Inflammatory macrophage treated with lipopolysaccharide for 4 hours (primary cell): ENCODE measurements around the gene CALM1.

ENCODE experiments used
- DNase-seq: peaks from one replicate; pipeline ENCODE4 v3.0.0-alpha.2; 2020

The CALM1 gene

GRCh38 chr14:90396341-90397339 lies at the start of gene CALM1:
TSS of gene CALM1 (plus strand) at chr14:90397029. CDS start at chr14:90397231, 202 bp downstream.
- DNase-seq = peak; percentile 87

- DNase-seq = no peak
Observed at GRCh38 chr14:90348270-90348669, 48.6 kb upstream of the CALM1 start.

- DNase-seq = peak; percentile 42
Observed at GRCh38 chr14:90349739-90350138, 47.1 kb upstream of the CALM1 start.

DNA sequence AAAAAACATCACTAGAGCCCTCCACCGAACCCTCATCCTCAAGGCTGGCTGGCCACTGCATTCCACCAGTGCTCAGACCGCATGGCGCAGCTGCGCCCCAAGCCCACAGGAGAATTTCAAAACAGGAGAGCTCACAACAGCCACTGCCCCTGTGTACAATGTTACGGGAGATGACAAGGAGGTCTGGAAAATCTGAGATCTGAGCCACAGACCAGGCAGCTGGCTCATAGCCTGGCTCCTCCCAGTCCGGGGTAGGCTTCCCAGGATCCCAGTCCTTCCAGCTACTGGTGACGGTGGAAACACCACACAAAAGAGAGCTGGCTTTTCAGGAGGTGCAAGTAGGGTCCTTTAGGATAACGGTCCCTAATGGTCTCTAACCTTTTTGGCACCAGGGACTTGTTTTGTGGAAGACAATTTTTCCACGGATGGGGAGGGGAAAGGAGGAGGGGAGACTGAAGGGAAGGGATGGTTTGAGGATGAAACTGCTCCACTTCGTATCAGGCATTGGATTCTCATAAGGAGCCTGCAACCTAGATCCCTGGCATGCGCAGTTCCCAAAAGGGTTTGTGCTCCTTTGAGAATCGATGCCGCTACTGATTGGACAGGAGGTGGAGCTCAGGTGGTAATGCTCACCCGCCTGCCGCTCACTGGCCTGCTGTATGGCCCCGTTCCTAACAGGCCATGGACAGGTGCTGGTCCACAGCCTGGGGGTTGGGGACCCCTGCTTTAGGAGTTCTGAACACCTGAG lies 42.1 kb upstream of the CALM1 start:
- no peak for DNase-seq

DNA sequence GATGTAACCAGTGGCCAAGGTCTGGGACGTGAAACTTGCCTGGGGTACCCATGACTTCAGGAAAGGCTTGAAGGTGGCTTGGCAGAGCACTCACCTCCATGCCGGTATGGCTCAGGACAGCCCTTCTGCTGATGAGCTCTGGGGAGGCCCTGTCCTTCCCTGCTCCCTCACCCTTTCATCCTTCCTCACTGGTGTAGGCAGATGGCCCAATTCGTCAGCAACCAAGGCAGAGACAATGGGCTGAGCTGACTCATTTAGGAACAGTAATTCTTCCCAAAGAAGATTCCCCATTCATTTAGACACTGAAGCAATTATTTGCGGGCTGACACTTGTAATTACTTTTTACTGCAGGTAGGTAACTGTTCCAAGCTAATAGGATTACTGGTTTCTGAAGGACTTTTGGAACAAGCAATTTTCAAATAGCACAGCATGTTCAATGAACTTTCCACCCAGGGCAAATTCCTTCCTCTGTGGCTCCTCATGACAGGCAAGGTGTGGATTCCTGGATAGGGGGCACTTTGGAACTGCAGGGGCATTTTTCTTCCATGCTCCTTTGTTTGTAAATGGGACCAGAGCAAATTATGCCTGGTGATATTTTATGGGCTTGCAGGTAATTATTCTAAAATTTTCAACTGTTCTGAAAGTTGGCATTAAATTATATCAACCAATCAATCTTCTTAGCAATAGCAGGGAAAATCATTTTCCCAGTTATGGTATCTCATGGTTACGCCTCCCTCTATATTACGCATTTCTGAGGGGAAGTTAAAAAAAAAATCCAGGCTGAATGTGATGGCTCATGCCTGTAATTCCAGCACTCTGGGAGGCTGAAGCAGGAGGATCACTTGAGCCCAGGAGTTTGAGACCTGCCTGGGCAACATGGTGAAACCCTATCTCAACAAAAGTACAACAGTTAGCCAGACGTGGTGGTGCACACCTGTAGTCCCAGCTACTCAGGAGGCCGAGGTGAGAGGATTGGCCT lies 41.0 kb upstream of the CALM1 start:
- no peak for DNase-seq

DNA sequence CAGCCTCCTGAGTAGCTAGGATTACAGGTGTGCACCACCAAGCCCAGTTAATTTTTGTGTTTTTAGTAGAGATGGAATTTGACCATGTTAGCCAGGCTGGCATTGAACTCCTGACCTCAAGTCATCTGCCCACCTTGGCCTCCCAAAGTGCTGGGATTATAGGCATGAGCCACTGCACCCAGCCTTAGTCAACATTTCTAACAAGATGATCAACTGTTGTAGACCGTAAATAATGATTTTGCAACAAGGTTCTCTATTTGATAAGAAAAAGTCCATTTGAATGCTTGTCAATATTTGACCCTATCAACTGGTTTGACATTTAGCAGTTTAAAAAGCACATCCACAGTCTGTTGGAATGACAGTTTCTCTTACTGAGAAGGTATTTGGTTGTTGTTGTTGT lies 39.9 kb upstream of the CALM1 start:
- DNase-seq = no peak

DNA sequence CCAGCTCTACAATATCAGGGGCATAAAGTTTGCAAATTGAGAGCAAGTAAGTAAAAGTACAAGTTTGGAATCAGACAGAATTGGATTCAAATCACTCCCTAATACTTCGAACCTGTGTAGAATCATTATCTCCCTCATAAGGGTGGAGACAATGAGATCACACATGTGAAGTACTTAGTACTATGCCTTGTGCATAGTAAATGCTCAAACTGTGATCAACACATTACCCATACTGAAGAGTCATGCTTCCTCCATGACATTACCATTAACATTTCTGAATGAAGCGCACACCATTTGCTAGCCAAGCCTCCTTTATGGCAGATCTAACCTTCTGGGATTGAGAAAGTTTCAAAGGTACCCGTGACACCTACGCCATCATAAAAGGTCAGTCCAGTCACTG lies 38.5 kb upstream of the CALM1 start:
- DNase-seq = no peak

- DNase-seq = no peak
Observed at GRCh38 chr14:90361865-90362557, 34.8 kb upstream of the CALM1 start.

DNA sequence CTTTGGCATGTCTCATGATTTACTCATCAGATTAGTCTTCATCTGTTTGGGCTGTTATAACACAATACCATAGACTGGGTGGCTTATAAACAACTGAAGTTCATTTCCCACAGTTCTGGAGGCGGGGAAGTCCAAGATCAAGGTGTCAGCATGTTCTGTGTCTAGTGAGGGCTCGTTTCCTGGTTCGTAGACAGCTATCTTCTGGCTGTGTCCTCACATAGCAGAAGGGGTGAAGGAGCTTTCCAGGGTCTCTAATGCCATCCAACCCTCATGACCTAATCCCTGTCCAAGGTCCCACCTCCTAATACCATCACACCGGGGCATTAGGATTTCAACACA lies 34.3 kb upstream of the CALM1 start:
- no peak for DNase-seq

GRCh38 chr14:90368946-90369721 lies 27.7 kb upstream of the CALM1 start:
- no peak for DNase-seq

- DNase-seq = no peak
Observed at GRCh38 chr14:90373887-90374286, 22.9 kb upstream of the CALM1 start.

DNA sequence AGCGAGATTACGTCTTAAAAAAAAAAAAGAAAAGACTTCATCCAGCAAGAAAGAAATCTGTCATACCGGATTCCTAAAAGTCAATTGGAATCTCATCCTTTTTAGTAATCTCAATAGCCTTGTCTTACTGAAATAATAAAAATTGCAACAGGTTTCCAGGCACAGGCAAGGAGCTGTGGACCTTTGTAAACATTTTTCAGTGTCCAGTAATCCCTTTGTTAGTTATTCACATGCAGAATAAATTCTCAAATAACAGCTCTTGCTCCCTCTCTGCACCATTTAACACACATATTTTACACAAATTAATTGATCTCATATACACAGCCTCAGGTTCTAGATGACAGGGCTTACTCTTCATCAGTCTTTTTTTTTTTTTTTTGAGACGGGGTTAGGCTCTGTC lies 22.0 kb upstream of the CALM1 start:
- no peak for DNase-seq

DNA sequence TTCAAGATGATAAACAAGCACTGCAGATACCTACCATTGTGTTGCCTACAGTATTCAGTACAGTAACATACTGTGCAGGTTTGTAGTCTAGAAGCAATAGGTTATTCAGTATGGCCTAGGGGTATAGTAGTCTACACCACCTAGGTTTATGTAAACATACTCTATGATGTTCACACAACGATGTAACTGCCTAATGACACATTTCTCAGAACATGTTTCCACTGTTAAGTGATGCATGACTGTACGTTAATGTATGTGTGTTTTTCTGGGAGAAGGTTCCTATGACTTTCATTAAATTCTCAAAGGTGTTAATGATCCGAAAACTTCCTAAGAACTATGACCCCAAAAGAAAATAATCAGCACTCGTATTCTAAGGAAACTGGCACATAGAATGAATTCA lies 20.9 kb upstream of the CALM1 start:
- DNase-seq = no peak

- DNase-seq = no peak
Observed at GRCh38 chr14:90378249-90378648, 18.6 kb upstream of the CALM1 start.

DNA sequence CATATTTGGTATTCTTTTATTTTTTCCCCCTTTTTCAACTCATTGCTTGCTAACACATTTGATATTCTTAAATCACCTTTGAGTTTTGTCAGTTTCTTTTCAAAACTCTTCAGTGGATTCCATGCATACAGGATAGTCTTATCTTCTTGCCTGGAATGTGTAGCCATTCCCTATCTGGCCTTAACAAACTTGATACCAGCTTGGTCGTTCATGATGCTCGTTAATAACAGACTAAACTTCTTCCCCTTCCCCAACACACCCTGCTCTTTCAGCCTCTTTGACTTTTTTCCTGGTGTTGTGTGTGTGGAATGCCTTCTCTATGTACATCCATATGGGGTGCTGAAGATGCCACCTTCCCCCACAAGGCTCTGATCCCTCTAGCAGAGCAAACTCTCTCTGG lies 17.7 kb upstream of the CALM1 start:
- no peak for DNase-seq

- no peak for DNase-seq
Observed at GRCh38 chr14:90381011-90381786, 15.6 kb upstream of the CALM1 start.

DNA sequence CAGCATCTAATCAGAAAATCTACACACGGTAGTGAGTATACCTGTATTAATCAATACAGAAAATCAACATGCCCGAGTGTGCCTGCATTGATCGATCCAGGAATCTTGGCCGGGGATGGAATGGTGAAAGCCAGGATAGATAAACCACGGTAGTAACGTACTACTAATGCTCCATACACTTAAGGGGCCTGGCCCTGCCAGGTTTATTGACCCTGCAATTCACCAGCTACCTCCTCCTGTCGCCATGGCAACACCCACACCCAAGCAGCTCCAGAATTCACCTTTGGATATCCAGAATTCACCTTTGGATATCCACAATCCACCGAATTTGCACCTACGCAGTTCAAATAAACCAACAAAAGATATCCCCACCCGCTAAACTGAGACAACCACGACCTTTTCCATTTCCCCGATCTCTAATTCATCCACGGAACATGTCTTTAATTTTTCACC lies 14.8 kb upstream of the CALM1 start:
- no peak for DNase-seq

DNA sequence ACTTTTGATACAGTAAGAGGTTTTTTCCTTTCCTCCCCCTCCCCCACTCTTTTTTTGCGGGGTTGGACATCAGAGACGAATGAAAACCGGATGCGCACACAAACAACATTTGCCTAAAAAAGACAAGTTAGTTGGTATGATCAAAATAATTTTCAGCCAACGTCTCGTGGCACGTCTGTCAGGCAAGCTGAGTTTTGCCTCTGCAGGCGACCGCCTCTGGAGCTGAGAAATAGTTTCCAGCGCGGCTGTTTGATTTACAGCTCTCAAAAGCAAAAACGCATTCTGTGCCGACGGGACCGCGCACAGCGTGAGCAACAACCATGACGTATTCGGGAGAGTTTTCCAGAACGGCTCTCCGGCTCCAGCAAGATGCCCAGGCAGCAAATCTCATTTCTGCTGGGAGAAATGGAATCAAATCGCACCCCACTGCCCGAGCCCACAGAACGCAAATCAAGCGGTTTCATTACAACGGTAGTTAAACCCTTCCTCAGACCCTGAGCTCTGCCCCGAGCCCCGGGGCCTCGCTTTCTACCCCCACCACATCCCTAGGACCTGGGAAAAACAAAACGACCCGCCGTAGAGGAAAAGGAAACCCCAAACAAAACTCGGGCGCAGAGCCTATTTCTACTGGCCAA lies 14.2 kb upstream of the CALM1 start:
- DNase-seq = peak; percentile 70

- DNase-seq = peak; percentile 100
Observed at GRCh38 chr14:90383126-90383730, 13.6 kb upstream of the CALM1 start.
